H9 (cell line): ENCODE measurements around the gene CAPZA2. TPM values are rescaled to one million over a fixed set of nuclear protein-coding genes. Genes with fewer than 3 reads are reported as not detected.
A peak's percentile ranks its signal among the peaks of the same experiment; 100 is the strongest.

Experiments used
- DNase-seq: peaks from one replicate; pipeline ENCODE4 v3.0.0-alpha.2; 2017
- H2AFZ ChIP-seq: one replicate; pipeline ENCODE4 v1.6.1; 2013; ENCODE audit warnings: mild to moderate bottlenecking, low read length, control low read depth, moderate library complexity
- H2AK5ac ChIP-seq: 2 replicates; pipeline ENCODE4 v1.6.1; 2013; ENCODE audit warnings: low read length, control low read depth, mixed read lengths; ENCODE audit not compliant: insufficient read length
- H2BK120ac ChIP-seq: one replicate; pipeline ENCODE4 v1.6.1; 2013; ENCODE audit warnings: low read depth, mild to moderate bottlenecking, low read length, control low read depth, inconsistent platforms; ENCODE audit not compliant: poor library complexity, severe bottlenecking
- H2BK12ac ChIP-seq: 2 replicates; pipeline ENCODE4 v1.6.1; 2013; ENCODE audit warnings: low read length, control low read depth, mixed read lengths, low read depth; ENCODE audit not compliant: insufficient read length
- H2BK15ac ChIP-seq: 2 replicates; pipeline ENCODE4 v1.6.1; 2013; ENCODE audit warnings: low read depth, low read length, control low read depth
- H2BK20ac ChIP-seq: one replicate; pipeline ENCODE4 v1.6.1; 2013; ENCODE audit warnings: low read depth, mild to moderate bottlenecking, low read length, control low read depth, inconsistent platforms; ENCODE audit not compliant: poor library complexity, severe bottlenecking
- H2BK5ac ChIP-seq: 2 replicates; pipeline ENCODE4 v1.6.1; 2013; ENCODE audit warnings: low read length, control low read depth, mixed read lengths; ENCODE audit not compliant: insufficient read length
- H3K14ac ChIP-seq: 2 replicates; pipeline ENCODE4 v1.6.1; 2013; ENCODE audit warnings: low read length, control low read depth; ENCODE audit not compliant: insufficient read depth
- H3K18ac ChIP-seq: 2 replicates; pipeline ENCODE4 v1.6.1; 2013; ENCODE audit warnings: low read depth, mild to moderate bottlenecking, mixed read lengths, low read length, control low read depth; ENCODE audit not compliant: insufficient read length
- H3K23ac ChIP-seq: 2 replicates; pipeline ENCODE4 v1.6.1; 2013; ENCODE audit warnings: low read length, control low read depth, mixed read lengths, low read depth; ENCODE audit not compliant: insufficient read length
- H3K23me2 ChIP-seq: 2 replicates; pipeline ENCODE4 v1.6.1; 2013; ENCODE audit warnings: low read depth, mild to moderate bottlenecking, mixed read lengths, low read length, control low read depth; ENCODE audit not compliant: insufficient read length, poor library complexity, severe bottlenecking
- H3K27ac ChIP-seq: 2 replicates; pipeline ENCODE4 v1.5.1; 2013; ENCODE audit warnings: low read length, control low read depth, mixed read lengths, low read depth; ENCODE audit not compliant: insufficient read length
- H3K27me3 ChIP-seq: 2 replicates; pipeline ENCODE4 v1.6.1; 2013; ENCODE audit warnings: low read length, control low read depth, inconsistent platforms; ENCODE audit not compliant: insufficient read depth
- H3K4ac ChIP-seq: 2 replicates; pipeline ENCODE4 v1.6.1; 2013; ENCODE audit warnings: low read depth, mild to moderate bottlenecking, control low read depth, inconsistent platforms, low read length, moderate library complexity
- H3K4me1 ChIP-seq: 2 replicates; pipeline ENCODE4 v1.6.1; 2013; ENCODE audit warnings: low read length, control low read depth, inconsistent platforms; ENCODE audit not compliant: insufficient read depth
- H3K4me2 ChIP-seq: 2 replicates; pipeline ENCODE4 v1.6.1; 2013; ENCODE audit warnings: low read length, control low read depth, mixed read lengths; ENCODE audit not compliant: insufficient read length, insufficient read depth
- H3K56ac ChIP-seq: 2 replicates; pipeline ENCODE4 v1.6.1; 2013; ENCODE audit warnings: low read depth, mild to moderate bottlenecking, mixed read lengths, low read length, control low read depth; ENCODE audit not compliant: insufficient read length
- H3K79me1 ChIP-seq: 2 replicates; pipeline ENCODE4 v1.6.1; 2013; ENCODE audit warnings: low read depth, mild to moderate bottlenecking, moderate library complexity, low read length, control low read depth, inconsistent platforms; ENCODE audit not compliant: insufficient read depth, poor library complexity, severe bottlenecking
- H3K79me2 ChIP-seq: 2 replicates; pipeline ENCODE4 v1.6.1; 2013; ENCODE audit warnings: low read length, control low read depth, inconsistent platforms; ENCODE audit not compliant: insufficient read depth
- H3K9ac ChIP-seq: 2 replicates; pipeline ENCODE4 v1.6.1; 2013; ENCODE audit warnings: low read length, control low read depth, mixed read lengths; ENCODE audit not compliant: insufficient read length; ENCODE audit errors: extremely low read depth
- H3K9me3 ChIP-seq: one replicate; pipeline ENCODE4 v1.6.1; 2013; ENCODE audit warnings: low read depth, low read length, inconsistent platforms; ENCODE audit not compliant: control insufficient read depth
- H3T11ph ChIP-seq: one replicate; pipeline ENCODE4 v1.6.1; 2013; ENCODE audit warnings: mild to moderate bottlenecking, low read length, control low read depth, inconsistent platforms
- H4K20me1 ChIP-seq: one replicate; pipeline ENCODE4 v1.6.1; 2013; ENCODE audit not compliant: control insufficient read depth, insufficient read length, insufficient read depth
- H4K5ac ChIP-seq: 2 replicates; pipeline ENCODE4 v1.6.1; 2013; ENCODE audit warnings: low read depth, mild to moderate bottlenecking, mixed read lengths, low read length, control low read depth; ENCODE audit not compliant: insufficient read length
- H4K8ac ChIP-seq: replicated peaks from 2 replicates; pipeline ENCODE4 v1.6.1; 2013; ENCODE audit warnings: low read length, control low read depth, mixed read lengths, low read depth; ENCODE audit not compliant: insufficient read length
- H4K91ac ChIP-seq: 2 replicates; pipeline ENCODE4 v1.6.1; 2013; ENCODE audit warnings: low read depth, mild to moderate bottlenecking, moderate library complexity, mixed read lengths, low read length, control low read depth; ENCODE audit not compliant: insufficient read length
- H3K27ac Mint-ChIP-seq, 3 experiments: 2 replicates in 2 of 3; 3 replicates in 1 of 3; pipeline ENCODE4 v1.8.0; 2020 to 2021; ENCODE audit warnings: mixed read lengths in 3 of 3, mild to moderate bottlenecking in 1 of 3, moderate library complexity in 1 of 3
- H3K27me3 Mint-ChIP-seq: 2 replicates; pipeline ENCODE4 v1.8.0; 2021; ENCODE audit warnings: low read depth, mild to moderate bottlenecking, moderate library complexity, mixed read lengths
- H3K36me3 Mint-ChIP-seq, 3 experiments: 2 replicates in 2 of 3; 3 replicates in 1 of 3; pipeline ENCODE4 v1.8.0; 2020 to 2021; ENCODE audit warnings: low read depth in 3 of 3, mixed read lengths in 3 of 3; ENCODE audit not compliant: insufficient read depth in 1 of 3
- H3K4me1 Mint-ChIP-seq, 2 experiments: 2 replicates each; pipeline ENCODE4 v1.8.0; 2020; ENCODE audit warnings: mixed read lengths in 2 of 2
- H3K4me3 Mint-ChIP-seq, 2 experiments: 2 replicates in 1 of 2; 3 replicates in 1 of 2; pipeline ENCODE4 v1.8.0; 2020 to 2021; ENCODE audit warnings: mild to moderate bottlenecking in 2 of 2, mixed read lengths in 2 of 2, moderate library complexity in 1 of 2
- H3K9me3 Mint-ChIP-seq, 2 experiments: 2 replicates in 1 of 2; 3 replicates in 1 of 2; pipeline ENCODE4 v1.8.0; 2020; ENCODE audit warnings: mild to moderate bottlenecking in 2 of 2, mixed read lengths in 2 of 2, moderate library complexity in 1 of 2
- WGBS: extraction: QIAGEN DNeasy Blood & Tissue Kit; methylation state at CpG from one replicate; pipeline ENCODE4 v1.1.7; 2013; ENCODE audit warnings: missing lambda C conversion rate, low lambda C conversion rate, mixed read lengths; ENCODE audit not compliant: insufficient read length; ENCODE audit errors: extremely low coverage; 5-methylcytosine and 5-hydroxymethylcytosine counted together
- total RNA-seq: library from RNA; stranded (reverse); gene quantifications from 2 replicates; pipeline ENCODE4 v1.2.1, GENCODE V29; 2021
- TF ChIP-seq, protein P1 (sequence below): fragments of 200-600 bp; sonication (generic); conservative IDR thresholded peaks from 3 replicates; pipeline ENCODE4 v1.8.0; 2021; ENCODE audit warnings: antibody characterized with exemption, mild to moderate bottlenecking

The CAPZA2 gene
- total RNA-seq, 1 experiment from 2014 or later = 131 TPM

DNA sequence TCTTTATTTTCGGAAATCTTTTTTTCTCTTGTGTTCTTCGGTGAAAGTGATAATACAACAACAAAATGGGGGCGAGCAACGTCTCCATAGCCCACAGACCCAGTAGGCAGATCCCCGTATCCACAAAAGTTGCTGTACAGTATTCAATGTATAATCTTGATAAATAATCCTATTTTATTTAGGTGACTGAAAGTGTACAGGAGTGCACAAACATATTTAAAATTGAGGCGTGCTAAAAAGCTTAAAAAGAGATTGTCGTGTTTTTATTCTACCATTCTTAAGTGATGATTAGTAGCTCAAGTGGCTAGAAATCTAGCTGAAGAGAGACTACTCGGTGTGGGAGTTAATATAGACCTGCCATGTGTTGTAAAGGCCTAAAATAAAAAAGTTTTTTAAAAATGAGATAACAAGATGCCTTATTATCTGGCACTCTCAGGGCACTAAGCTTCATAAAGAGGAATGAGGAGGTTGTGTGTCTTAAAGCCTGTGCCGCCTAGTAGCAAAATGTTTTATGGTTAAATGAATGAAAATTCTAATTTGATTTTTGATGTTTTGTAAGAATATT lies 1.6 kb downstream of the CAPZA2 start:
- Mint-ChIP-seq H3K4me3 (peak overlapping the region; percentile 88 to 98), H3K9me3 (no peaks in the 10 kb centered on the region; a peak in 1 of 5 replicates), H3K27me3 (peaks cover 5% of the 10 kb centered on the region), H3K27ac (no peak overlapping the region; a peak in 2 of 7 replicates), H3K4me1 (peaks cover 18 to 21% of the 10 kb centered on the region in 2 experiments), H3K36me3 (no peaks in the 10 kb centered on the region; a peak in 2 of 7 replicates)
- no peak for DNase-seq
- H3K79me2 ChIP-seq = peaks cover 37% of the 10 kb centered on the region; the same call in 1 of the 2 replicates
- H3K23me2 ChIP-seq = peaks cover 9% of the 10 kb centered on the region
- no peak overlapping the region for H2BK5ac ChIP-seq
- H3T11ph ChIP-seq = no peak overlapping the region
- no peak overlapping the region for H4K8ac ChIP-seq
- H3K4ac ChIP-seq = no peak overlapping the region
- peak overlapping the region; percentile 95 for H3K4me2 ChIP-seq
- no peak overlapping the region for H2AFZ ChIP-seq
- H3K27me3 ChIP-seq = no peaks in the 10 kb centered on the region
- no peaks in the 10 kb centered on the region for H3K4me1 ChIP-seq
- no peaks in the 10 kb centered on the region for H4K20me1 ChIP-seq
- no peak overlapping the region for H3K56ac ChIP-seq
- H3K14ac ChIP-seq = no peak overlapping the region
- H2AK5ac ChIP-seq = no peak overlapping the region
- H3K9ac ChIP-seq = peak overlapping the region; percentile 85
- no peak overlapping the region for H3K27ac ChIP-seq
- no peak overlapping the region for H2BK15ac ChIP-seq
- no peak overlapping the region for H2BK20ac ChIP-seq
- no peak overlapping the region for H2BK12ac ChIP-seq
- TF ChIP-seq, protein P1, sequence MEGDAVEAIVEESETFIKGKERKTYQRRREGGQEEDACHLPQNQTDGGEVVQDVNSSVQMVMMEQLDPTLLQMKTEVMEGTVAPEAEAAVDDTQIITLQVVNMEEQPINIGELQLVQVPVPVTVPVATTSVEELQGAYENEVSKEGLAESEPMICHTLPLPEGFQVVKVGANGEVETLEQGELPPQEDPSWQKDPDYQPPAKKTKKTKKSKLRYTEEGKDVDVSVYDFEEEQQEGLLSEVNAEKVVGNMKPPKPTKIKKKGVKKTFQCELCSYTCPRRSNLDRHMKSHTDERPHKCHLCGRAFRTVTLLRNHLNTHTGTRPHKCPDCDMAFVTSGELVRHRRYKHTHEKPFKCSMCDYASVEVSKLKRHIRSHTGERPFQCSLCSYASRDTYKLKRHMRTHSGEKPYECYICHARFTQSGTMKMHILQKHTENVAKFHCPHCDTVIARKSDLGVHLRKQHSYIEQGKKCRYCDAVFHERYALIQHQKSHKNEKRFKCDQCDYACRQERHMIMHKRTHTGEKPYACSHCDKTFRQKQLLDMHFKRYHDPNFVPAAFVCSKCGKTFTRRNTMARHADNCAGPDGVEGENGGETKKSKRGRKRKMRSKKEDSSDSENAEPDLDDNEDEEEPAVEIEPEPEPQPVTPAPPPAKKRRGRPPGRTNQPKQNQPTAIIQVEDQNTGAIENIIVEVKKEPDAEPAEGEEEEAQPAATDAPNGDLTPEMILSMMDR = no peak
- H3K18ac ChIP-seq = no peak overlapping the region
- H4K91ac ChIP-seq = no peak overlapping the region
- no peak overlapping the region for H4K5ac ChIP-seq
- no peaks in the 10 kb centered on the region for H3K9me3 ChIP-seq
- no peak overlapping the region for H3K23ac ChIP-seq
- H3K79me1 ChIP-seq = peaks cover 7% of the 10 kb centered on the region
- WGBS = no CpG with 5 or more reads among the region's 9 CpGs
- H2BK120ac ChIP-seq = no peak overlapping the region
